ENCODE results near the gene SNCA. TPM values are rescaled to one million over a fixed set of nuclear protein-coding genes. Genes with fewer than 3 reads are reported as not detected.

SNCA gene
- polyA plus RNA-seq, 3 donors = 44.3 to 57.5 (median 55.4) TPM

DNA sequence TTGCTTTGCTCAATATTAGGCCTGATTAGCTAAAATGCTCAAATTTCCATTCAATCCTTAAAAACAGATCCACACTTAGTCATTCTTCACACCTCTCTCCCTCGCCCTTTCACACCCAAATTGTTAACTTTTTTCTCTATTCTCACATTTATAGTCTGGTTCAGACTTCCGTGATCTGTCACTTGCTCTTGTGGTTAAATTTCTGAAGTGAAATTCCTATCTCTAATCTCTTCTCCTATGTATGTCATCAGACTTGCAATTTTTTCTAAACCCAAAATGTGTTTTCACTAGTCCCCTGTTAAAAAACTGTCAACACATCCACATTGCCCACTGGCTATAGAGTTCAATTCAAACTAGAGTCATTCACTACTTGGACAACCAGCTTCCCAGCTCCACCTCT, 63.2 kb downstream of the SNCA start:
- no peak for DNase-seq (ENCODE audit: extremely low read depth in 1 of 11, low read depth in 9 of 11, low spot score in 4 of 11)

GRCh38 chr4:89769856-89770255, 67.1 kb downstream of the SNCA start:
- DNase-seq (ENCODE audit: extremely low read depth in 1 of 11, low read depth in 9 of 11, low spot score in 4 of 11) = no peak

- DNase-seq (ENCODE audit: extremely low read depth in 1 of 11, low read depth in 9 of 11, low spot score in 4 of 11) = no peak
Measured at GRCh38 chr4:89767924-89768323, 69.0 kb downstream of the SNCA start.

DNA sequence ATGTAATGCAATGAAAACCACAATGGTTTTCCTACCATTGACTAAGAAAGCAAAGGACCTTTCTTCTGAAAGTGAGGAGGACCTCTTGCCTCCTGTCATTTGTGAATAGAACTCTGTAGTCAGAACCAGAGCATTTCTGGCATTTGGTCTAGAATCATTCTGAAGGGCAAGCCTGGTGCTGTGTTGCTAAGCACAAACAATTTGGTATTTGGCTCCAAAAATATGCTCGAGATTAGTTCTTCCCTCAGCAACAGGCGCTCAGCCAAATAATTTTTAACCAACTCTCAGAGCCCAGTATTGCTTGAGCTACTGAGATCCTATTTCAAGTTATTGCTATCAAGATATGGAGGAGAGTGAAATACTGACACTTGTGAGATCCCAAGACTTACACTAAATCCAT, 71.0 kb downstream of the SNCA start:
- peak in 1 of 11 donors; percentile 17 for DNase-seq (ENCODE audit: extremely low read depth in 1 of 11, low read depth in 9 of 11, low spot score in 4 of 11)

DNA sequence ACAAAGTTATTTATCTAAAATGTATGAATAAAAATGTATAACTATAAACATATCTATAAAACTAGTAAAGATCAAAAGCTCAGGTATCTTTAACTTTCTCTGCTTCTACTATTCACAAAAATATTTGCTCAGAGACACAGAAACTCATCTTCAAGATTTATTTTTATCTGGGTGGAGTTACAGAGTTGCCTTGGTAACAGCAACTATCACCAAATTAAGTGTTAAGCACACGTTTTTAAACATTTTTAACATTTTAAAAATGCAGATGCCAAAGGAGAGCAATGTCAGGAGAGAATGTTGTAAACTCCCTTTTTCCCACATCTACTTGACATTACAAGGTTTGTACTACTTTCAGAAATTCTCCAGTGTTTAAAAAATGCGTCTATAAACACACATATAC, 71.4 kb downstream of the SNCA start:
- DNase-seq (ENCODE audit: extremely low read depth in 1 of 11, low read depth in 9 of 11, low spot score in 4 of 11) = no peak

DNA sequence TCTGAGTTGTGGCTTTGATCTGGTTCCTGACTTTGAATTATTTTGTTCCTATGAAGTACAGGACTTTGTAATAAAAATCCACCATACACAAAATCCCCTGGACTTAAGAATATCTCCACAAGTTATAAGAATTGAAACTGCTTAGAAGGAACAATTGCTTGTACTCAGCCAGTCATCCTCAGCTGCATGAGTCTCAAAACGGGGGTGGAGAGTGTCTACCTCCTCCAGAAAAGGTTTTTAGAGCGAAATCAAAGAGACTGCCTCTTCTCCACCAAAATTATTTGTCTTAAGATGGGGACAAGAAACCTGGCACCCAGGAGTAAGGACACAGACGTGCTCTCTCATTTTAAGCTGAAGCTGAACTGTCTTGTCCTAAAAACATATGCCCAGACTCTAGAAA, 74.7 kb downstream of the SNCA start:
- no peak for DNase-seq (ENCODE audit: extremely low read depth in 1 of 11, low read depth in 9 of 11, low spot score in 4 of 11)

DNA sequence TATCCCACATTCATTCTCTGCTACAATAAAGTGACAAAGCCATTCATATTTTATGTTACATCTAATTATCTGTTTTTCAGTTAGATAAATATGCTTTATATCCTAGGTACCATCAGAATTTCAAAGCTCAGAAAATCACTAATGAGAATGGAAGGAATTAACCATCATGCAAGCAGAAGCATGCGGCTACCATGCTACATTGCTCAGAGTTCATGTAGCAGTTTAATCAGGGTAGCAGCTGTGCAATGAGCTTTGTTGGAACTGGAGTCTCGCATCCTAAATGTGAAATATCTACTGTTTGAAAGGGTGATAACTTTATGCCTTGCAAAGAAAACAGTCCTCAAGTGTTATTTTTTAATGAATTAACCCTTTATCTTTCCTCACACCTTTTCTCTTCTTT, 77.5 kb downstream of the SNCA start:
- DNase-seq (ENCODE audit: extremely low read depth in 1 of 11, low read depth in 9 of 11, low spot score in 4 of 11) = no peak

DNA sequence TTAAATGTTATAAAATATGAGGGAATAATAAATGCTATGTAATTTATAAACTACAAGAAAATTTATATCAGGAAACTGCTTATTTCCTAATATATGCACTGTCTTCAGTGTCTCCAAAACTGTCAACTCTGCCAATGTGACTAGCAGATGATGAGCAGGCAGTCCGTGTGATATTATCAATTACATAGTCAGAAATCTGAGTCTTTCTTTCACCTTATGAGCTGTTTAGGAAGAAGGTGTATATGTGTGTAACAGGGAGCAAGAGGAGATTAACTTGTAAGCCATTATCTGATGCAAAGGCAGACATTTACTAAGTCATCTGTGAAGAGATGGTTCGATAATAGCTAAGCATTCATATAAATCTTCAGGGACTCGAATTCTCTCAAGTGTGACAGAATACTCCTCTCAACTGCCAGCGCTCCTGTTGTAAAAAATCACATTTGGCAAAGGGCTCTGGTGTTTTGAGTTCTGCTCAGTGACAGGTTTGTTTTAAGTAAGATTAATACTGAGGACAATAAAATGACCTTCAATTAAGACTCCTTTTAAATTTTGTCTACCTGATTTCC, 79.7 kb downstream of the SNCA start:
- no peak for DNase-seq (ENCODE audit: extremely low read depth in 1 of 11, low read depth in 9 of 11, low spot score in 4 of 11)

DNA sequence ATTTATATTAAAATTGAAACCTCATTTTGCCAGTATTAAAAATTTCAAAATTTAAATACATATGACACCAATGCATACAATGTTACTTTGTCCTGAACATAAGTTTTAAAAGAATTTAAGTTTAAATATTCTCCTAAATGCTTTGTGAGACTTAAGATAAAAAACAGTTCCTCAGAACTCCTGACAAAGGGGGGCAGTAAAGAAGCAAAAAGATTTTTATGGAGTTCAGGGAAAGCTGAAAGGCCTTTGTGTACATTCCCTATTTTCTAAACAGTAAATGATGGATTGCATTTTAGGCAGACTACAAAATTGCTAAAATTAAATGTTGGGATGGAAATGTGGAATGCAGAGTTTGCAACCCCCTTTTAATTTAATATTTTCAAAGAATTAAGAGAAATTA, 81.7 kb downstream of the SNCA start:
- no peak for DNase-seq (ENCODE audit: extremely low read depth in 1 of 11, low read depth in 9 of 11, low spot score in 4 of 11)

- DNase-seq (ENCODE audit: extremely low read depth in 1 of 11, low read depth in 9 of 11, low spot score in 4 of 11) = no peak
Measured at GRCh38 chr4:89754531-89754930, 82.4 kb downstream of the SNCA start.

- DNase-seq (ENCODE audit: extremely low read depth in 1 of 11, low read depth in 9 of 11, low spot score in 4 of 11) = peak in 9 of 11 donors; percentile 18 to 47 (median 24)
Measured at GRCh38 chr4:89753601-89754066, 83.3 kb downstream of the SNCA start.

GRCh38 chr4:89752932-89753598, 83.9 kb downstream of the SNCA start:
- DNase-seq (ENCODE audit: extremely low read depth in 1 of 11, low read depth in 9 of 11, low spot score in 4 of 11) = peak in 10 of 11 donors; percentile 41 to 84 (median 61)

DNA sequence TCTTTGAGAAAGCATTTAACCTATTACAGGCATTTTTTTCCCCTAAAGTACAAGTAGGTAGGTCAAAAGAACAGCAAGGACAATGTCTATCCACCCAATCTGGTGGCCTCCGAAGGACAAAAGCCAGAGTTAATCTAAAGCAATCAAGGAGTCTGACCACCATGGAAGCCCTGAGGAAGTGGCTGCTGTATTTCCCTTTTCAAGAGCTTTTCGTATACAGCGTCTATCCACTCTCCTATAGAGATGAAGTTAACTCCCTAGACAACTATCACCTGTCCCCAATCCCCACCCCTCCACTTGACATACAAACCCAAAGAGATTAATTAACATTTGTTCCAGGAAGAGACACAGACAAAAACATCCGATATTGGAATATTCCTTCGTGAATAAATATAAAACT, 85.5 kb downstream of the SNCA start:
- no peak for DNase-seq (ENCODE audit: extremely low read depth in 1 of 11, low read depth in 9 of 11, low spot score in 4 of 11)

GRCh38 chr4:89746377-89746776, 90.6 kb downstream of the SNCA start:
- no peak for DNase-seq (ENCODE audit: extremely low read depth in 1 of 11, low read depth in 9 of 11, low spot score in 4 of 11)

DNA sequence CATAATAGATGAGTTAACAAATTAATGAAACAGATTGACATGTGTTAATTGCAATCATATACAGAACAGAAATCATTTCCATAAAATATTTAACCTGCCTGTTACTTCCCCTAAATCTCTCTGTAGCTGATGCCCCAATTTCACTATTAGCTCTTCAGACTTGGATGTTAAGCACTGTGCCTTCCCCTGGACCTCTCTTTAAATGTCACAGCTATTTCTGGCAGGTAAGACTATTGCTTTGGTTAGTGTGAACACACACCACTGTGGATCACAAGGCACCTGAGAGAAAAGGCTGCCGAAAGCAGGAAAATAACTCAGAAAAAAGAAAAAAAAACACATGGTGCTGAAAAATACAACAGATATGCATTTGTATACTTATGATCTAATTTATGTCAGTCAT, 91.3 kb downstream of the SNCA start:
- no peak for DNase-seq (ENCODE audit: extremely low read depth in 1 of 11, low read depth in 9 of 11, low spot score in 4 of 11)

GRCh38 chr4:89744914-89745313, 92.0 kb downstream of the SNCA start:
- no peak for DNase-seq (ENCODE audit: extremely low read depth in 1 of 11, low read depth in 9 of 11, low spot score in 4 of 11)

GRCh38 chr4:89741768-89742167, 95.2 kb downstream of the SNCA start:
- no peak for DNase-seq (ENCODE audit: extremely low read depth in 1 of 11, low read depth in 9 of 11, low spot score in 4 of 11)

DNA sequence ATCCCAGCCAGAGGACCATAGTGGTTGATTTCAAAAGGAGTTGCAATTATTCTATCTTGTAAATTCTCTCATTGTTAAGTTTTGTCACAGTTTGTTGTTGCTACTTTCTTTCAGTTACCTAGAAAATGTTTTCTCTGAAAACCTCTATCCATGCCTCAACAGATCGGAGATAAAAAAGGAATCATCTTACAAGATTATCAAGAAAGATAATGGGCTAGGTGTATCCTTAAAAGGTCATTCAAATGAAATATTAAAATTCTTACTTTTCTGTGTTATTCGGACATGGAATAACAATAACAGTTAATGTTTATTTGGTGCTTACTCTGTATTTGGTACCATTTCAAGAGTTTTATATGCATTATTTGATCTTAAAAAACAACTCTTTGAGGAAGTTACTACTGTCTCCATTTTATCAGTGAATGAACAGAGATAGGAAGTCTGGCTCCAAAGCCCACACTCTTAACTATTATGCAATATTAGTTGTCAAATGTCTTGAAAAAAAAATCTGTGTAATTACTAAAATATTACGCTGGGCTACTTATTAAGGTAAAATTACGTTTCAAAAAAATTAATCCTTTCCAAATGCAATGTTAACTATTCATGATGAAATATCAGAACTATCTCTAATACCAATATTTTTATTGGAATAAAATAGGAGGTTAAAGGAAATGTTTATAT, 97.5 kb downstream of the SNCA start:
- DNase-seq (ENCODE audit: extremely low read depth in 1 of 11, low read depth in 9 of 11, low spot score in 4 of 11) = no peak

GRCh38 chr4:89737888-89738287, 99.1 kb downstream of the SNCA start:
- no peak for DNase-seq (ENCODE audit: extremely low read depth in 1 of 11, low read depth in 9 of 11, low spot score in 4 of 11)

GRCh38 chr4:89733946-89734345, 103.0 kb downstream of the SNCA start:
- no peak for DNase-seq (ENCODE audit: extremely low read depth in 1 of 11, low read depth in 9 of 11, low spot score in 4 of 11)

DNA sequence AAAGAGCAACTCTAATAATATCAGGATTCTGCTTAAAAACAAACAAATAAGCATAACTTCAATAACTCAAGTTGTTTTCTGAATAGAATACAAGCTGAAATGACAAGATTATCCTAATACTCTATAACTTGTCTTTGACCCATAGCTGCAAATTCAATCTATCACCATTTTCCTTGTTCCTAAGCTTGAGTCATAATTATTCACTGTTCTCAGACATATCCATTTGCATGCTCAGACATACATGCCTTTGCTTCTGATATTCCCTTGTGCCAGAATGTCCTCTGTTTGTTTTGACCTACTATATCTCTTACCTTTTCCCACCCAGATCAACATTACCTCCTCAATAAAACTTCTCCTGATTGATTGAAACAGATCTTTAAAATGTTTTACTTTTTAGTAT, 109.7 kb downstream of the SNCA start:
- no peak for DNase-seq (ENCODE audit: extremely low read depth in 1 of 11, low read depth in 9 of 11, low spot score in 4 of 11)

Data from renal cortex interstitium (tissue), 11 donors.